ENCODE measurements around the gene BDH1. TPM values are rescaled to one million over a fixed set of nuclear protein-coding genes. Genes with fewer than 3 reads are reported as not detected.

Gene BDH1
- total RNA-seq, 1 donor from 2014 or later: 1.5 TPM

- peaks cover 34% of the 10 kb centered on the region for H3K4me1 Mint-ChIP-seq (ENCODE audit: low read depth, unreplicated experiment)
- H3K27ac Mint-ChIP-seq (ENCODE audit: unreplicated experiment): peak overlapping the region; percentile 55
- Histone ChIP-seq H3K4me2 (ENCODE audit: low read length) (no peak overlapping the region), H3K36me3 (ENCODE audit: insufficient read depth, low read length) (no peaks in the 10 kb centered on the region), H3K27me3 (ENCODE audit: insufficient read depth, low read length) (no peaks in the 10 kb centered on the region), H3K27ac (ENCODE audit: low read depth, low read length) (no peak overlapping the region), H3K9ac (ENCODE audit: low read length) (no peak overlapping the region), H3K79me2 (ENCODE audit: insufficient read depth, low read length) (no peaks in the 10 kb centered on the region), H3K9me3 (ENCODE audit: insufficient read depth, low read depth, low read length) (no peaks in the 10 kb centered on the region), H4K20me1 (ENCODE audit: insufficient read depth, low read length) (no peaks in the 10 kb centered on the region), H3K4me3 (ENCODE audit: insufficient read depth, low read depth, low read length) (no peak overlapping the region), H2AFZ (ENCODE audit: low read depth, low read length) (no peak overlapping the region), H3K4me1 (ENCODE audit: insufficient read depth, low read length) (peaks cover 17% of the 10 kb centered on the region)
- peaks cover 4% of the 10 kb centered on the region for H3K27me3 Mint-ChIP-seq (ENCODE audit: low read depth, unreplicated experiment)
- no peak for FAIRE-seq
- no peak for DNase-seq (ENCODE audit: low read depth)
- no peak for TF ChIP-seq CTCF (IDR thresholded peaks at IDR 0.05; ENCODE audit: insufficient read depth, low read depth, low read length)
- no peak for TF ChIP-seq EZH2 (IDR thresholded peaks at IDR 0.05; ENCODE audit: insufficient read depth, low read length)
- peaks cover 2% of the 10 kb centered on the region for H3K36me3 Mint-ChIP-seq (ENCODE audit: low read depth, unreplicated experiment)
- no peak overlapping the region for H3K4me3 Mint-ChIP-seq (ENCODE audit: unreplicated experiment)
- H3K9me3 Mint-ChIP-seq (ENCODE audit: unreplicated experiment): no peaks in the 10 kb centered on the region
Observed at GRCh38 chr3:197471221-197472010, 84.4 kb downstream of the BDH1 start.

- Histone ChIP-seq H2AFZ (ENCODE audit: low read depth, low read length) (peak overlapping the region; percentile 14), H3K9me3 (ENCODE audit: insufficient read depth, low read depth, low read length) (no peaks in the 10 kb centered on the region), H3K36me3 (ENCODE audit: insufficient read depth, low read length) (no peaks in the 10 kb centered on the region), H3K27ac (ENCODE audit: low read depth, low read length) (no peak overlapping the region), H3K4me3 (ENCODE audit: insufficient read depth, low read depth, low read length) (no peak overlapping the region), H3K9ac (ENCODE audit: low read length) (no peak overlapping the region), H4K20me1 (ENCODE audit: insufficient read depth, low read length) (no peaks in the 10 kb centered on the region), H3K79me2 (ENCODE audit: insufficient read depth, low read length) (no peaks in the 10 kb centered on the region), H3K4me2 (ENCODE audit: low read length) (no peak overlapping the region), H3K27me3 (ENCODE audit: insufficient read depth, low read length) (no peaks in the 10 kb centered on the region), H3K4me1 (ENCODE audit: insufficient read depth, low read length) (peaks cover 31% of the 10 kb centered on the region)
- Mint-ChIP-seq H3K36me3 (ENCODE audit: low read depth, unreplicated experiment) (no peaks in the 10 kb centered on the region), H3K27ac (ENCODE audit: unreplicated experiment) (no peak overlapping the region), H3K4me1 (ENCODE audit: low read depth, unreplicated experiment) (peaks cover 50% of the 10 kb centered on the region), H3K4me3 (ENCODE audit: unreplicated experiment) (no peak overlapping the region), H3K27me3 (ENCODE audit: low read depth, unreplicated experiment) (no peaks in the 10 kb centered on the region), H3K9me3 (ENCODE audit: unreplicated experiment) (no peaks in the 10 kb centered on the region)
- DNase-seq (ENCODE audit: low read depth): no peak
- FAIRE-seq: no peak
- TF ChIP-seq EZH2 (IDR thresholded peaks at IDR 0.05; ENCODE audit: insufficient read depth, low read length): no peak
- no peak for TF ChIP-seq CTCF (IDR thresholded peaks at IDR 0.05; ENCODE audit: insufficient read depth, low read depth, low read length)
Observed at GRCh38 chr3:197468866-197469382, 86.8 kb downstream of the BDH1 start.

GRCh38 chr3:197468167-197468566, 87.6 kb downstream of the BDH1 start:
- Histone ChIP-seq H3K9me3 (ENCODE audit: insufficient read depth, low read depth, low read length) (no peaks in the 10 kb centered on the region), H2AFZ (ENCODE audit: low read depth, low read length) (no peak overlapping the region), H3K36me3 (ENCODE audit: insufficient read depth, low read length) (no peaks in the 10 kb centered on the region), H3K27ac (ENCODE audit: low read depth, low read length) (no peak overlapping the region), H3K4me2 (ENCODE audit: low read length) (no peak overlapping the region), H3K27me3 (ENCODE audit: insufficient read depth, low read length) (no peaks in the 10 kb centered on the region), H3K79me2 (ENCODE audit: insufficient read depth, low read length) (no peaks in the 10 kb centered on the region), H3K4me1 (ENCODE audit: insufficient read depth, low read length) (peaks cover 31% of the 10 kb centered on the region), H3K4me3 (ENCODE audit: insufficient read depth, low read depth, low read length) (no peak overlapping the region), H3K9ac (ENCODE audit: low read length) (no peak overlapping the region), H4K20me1 (ENCODE audit: insufficient read depth, low read length) (no peaks in the 10 kb centered on the region)
- peaks cover 53% of the 10 kb centered on the region for H3K4me1 Mint-ChIP-seq (ENCODE audit: low read depth, unreplicated experiment)
- no peak for DNase-seq (ENCODE audit: low read depth)
- no peak overlapping the region for H3K4me3 Mint-ChIP-seq (ENCODE audit: unreplicated experiment)
- H3K27me3 Mint-ChIP-seq (ENCODE audit: low read depth, unreplicated experiment): no peaks in the 10 kb centered on the region
- FAIRE-seq: no peak
- no peaks in the 10 kb centered on the region for H3K36me3 Mint-ChIP-seq (ENCODE audit: low read depth, unreplicated experiment)
- TF ChIP-seq CTCF (IDR thresholded peaks at IDR 0.05; ENCODE audit: insufficient read depth, low read depth, low read length) (no peak), EZH2 (IDR thresholded peaks at IDR 0.05; ENCODE audit: insufficient read depth, low read length) (no peak)
- H3K27ac Mint-ChIP-seq (ENCODE audit: unreplicated experiment): no peak overlapping the region
- H3K9me3 Mint-ChIP-seq (ENCODE audit: unreplicated experiment): no peaks in the 10 kb centered on the region

All from astrocyte (in vitro differentiated cells and primary cell).